ENCODE measurements around the gene MRM2.
"Not testable (repeated sequence)": the region's sequence is repeated elsewhere in the genome, so short reads cannot be mapped to it uniquely, and the experiment has no call there.

The MRM2 gene

GRCh38 chr7:2269089-2269990, 27.3 kb upstream of the MRM2 start:
- in situ Hi-C loops (cut with HindIII; ENCODE audit: low sequenced_read_pairs) = not testable (repeated sequence)

GRCh38 chr7:2266911-2267310, 24.9 kb upstream of the MRM2 start:
- in situ Hi-C loops (cut with HindIII; ENCODE audit: low sequenced_read_pairs) = no loop called here

GRCh38 chr7:2264158-2264557, 22.2 kb upstream of the MRM2 start:
- in situ Hi-C loops (cut with HindIII; ENCODE audit: low sequenced_read_pairs) = no loop called here

GRCh38 chr7:2263176-2263575, 21.2 kb upstream of the MRM2 start:
- in situ Hi-C loops (cut with HindIII; ENCODE audit: low sequenced_read_pairs) = no loop called here

GRCh38 chr7:2261611-2262010, 19.6 kb upstream of the MRM2 start:
- in situ Hi-C loops (cut with HindIII; ENCODE audit: low sequenced_read_pairs) = no loop called here

GRCh38 chr7:2260820-2261219, 18.8 kb upstream of the MRM2 start:
- in situ Hi-C loops (cut with HindIII; ENCODE audit: low sequenced_read_pairs) = no loop called here

GRCh38 chr7:2259480-2259879, 17.5 kb upstream of the MRM2 start:
- in situ Hi-C loops (cut with HindIII; ENCODE audit: low sequenced_read_pairs) = no loop called here

GRCh38 chr7:2258661-2259365, 16.8 kb upstream of the MRM2 start:
- in situ Hi-C loops (cut with HindIII; ENCODE audit: low sequenced_read_pairs) = no loop called here

- in situ Hi-C loops (cut with HindIII; ENCODE audit: low sequenced_read_pairs) = no loop called here
Measured at GRCh38 chr7:2257651-2258050, 15.6 kb upstream of the MRM2 start.

- in situ Hi-C loops (cut with HindIII; ENCODE audit: low sequenced_read_pairs) = no loop called here
Measured at GRCh38 chr7:2257046-2257551, 15.1 kb upstream of the MRM2 start.

GRCh38 chr7:2256306-2257045, 14.5 kb upstream of the MRM2 start:
- in situ Hi-C loops (cut with HindIII; ENCODE audit: low sequenced_read_pairs) = no loop called here

GRCh38 chr7:2255145-2256139, 13.4 kb upstream of the MRM2 start:
- in situ Hi-C loops (cut with HindIII; ENCODE audit: low sequenced_read_pairs) = no loop called here

GRCh38 chr7:2254429-2255144, 12.6 kb upstream of the MRM2 start:
- in situ Hi-C loops (cut with HindIII; ENCODE audit: low sequenced_read_pairs) = no loop called here

- in situ Hi-C loops (cut with HindIII; ENCODE audit: low sequenced_read_pairs) = no loop called here
Measured at GRCh38 chr7:2253525-2254244, 11.7 kb upstream of the MRM2 start.

- in situ Hi-C loops (cut with HindIII; ENCODE audit: low sequenced_read_pairs) = no loop called here
Measured at GRCh38 chr7:2253021-2253420, 11.0 kb upstream of the MRM2 start.

GRCh38 chr7:2251841-2252771, 10.1 kb upstream of the MRM2 start:
- in situ Hi-C loops (cut with HindIII; ENCODE audit: low sequenced_read_pairs) = no loop called here

- in situ Hi-C loops (cut with HindIII; ENCODE audit: low sequenced_read_pairs) = no loop called here
Measured at GRCh38 chr7:2251381-2251780, 9.4 kb upstream of the MRM2 start.

Measured in DLD1 (cell line).